SK-N-SH treated with all-trans-retinoic acid at 6 μM for 48 hours (cell line): Measurements from ENCODE around the gene NANOS1.

ENCODE experiments used
- ATAC-seq: fragments of 200-7000 bp; cut with Tn5 transposase; 3 replicates; pipeline ENCODE4 v1.9.1; 2020; ENCODE audit warnings: mild to moderate bottlenecking, moderate library complexity
- ARNTL ChIP-seq: fragments of 450-650 bp; formaldehyde crosslinking; IDR thresholded peaks from 2 replicates; pipeline ENCODE4 v1.5.0; 2020; ENCODE audit warnings: low read depth, mild to moderate bottlenecking, moderate library complexity, borderline replicate concordance
- BACH2 ChIP-seq: fragments of 250-450 bp; sonication (Bioruptor Pico); IDR thresholded peaks from 2 replicates; pipeline ENCODE4 v1.9.0; 2021; ENCODE audit warnings: mild to moderate bottlenecking, borderline replicate concordance
- CREB5 ChIP-seq: fragments of 250-450 bp; sonication (Bioruptor Pico); IDR thresholded peaks from 2 replicates; pipeline ENCODE4 v1.5.1; 2020; ENCODE audit warnings: low read depth, mild to moderate bottlenecking, moderate library complexity
- CSDC2 ChIP-seq: fragments of 250-450 bp; sonication (Bioruptor Pico); IDR thresholded peaks from 2 replicates; pipeline ENCODE4 v1.5.0; 2020; ENCODE audit warnings: mild to moderate bottlenecking, moderate library complexity
- CSRNP3 ChIP-seq: fragments of 250-450 bp; sonication (Bioruptor Pico); IDR thresholded peaks from 2 replicates; pipeline ENCODE4 v1.5.1; 2021; ENCODE audit warnings: mild to moderate bottlenecking, moderate library complexity
- ESRRG ChIP-seq: fragments of 250-450 bp; sonication (Bioruptor Pico); IDR thresholded peaks from 2 replicates; pipeline ENCODE4 v1.6.1; 2021; ENCODE audit warnings: mild to moderate bottlenecking
- GLIS3 ChIP-seq: fragments of 250-450 bp; sonication (Bioruptor Pico); IDR thresholded peaks from 2 replicates; pipeline ENCODE4 v1.5.0; 2020; ENCODE audit warnings: mild to moderate bottlenecking, moderate library complexity
- ISL1 ChIP-seq: fragments of 250-450 bp; sonication (Bioruptor Pico); IDR thresholded peaks from 2 replicates; pipeline ENCODE4 v2.1.2; 2022; ENCODE audit warnings: mild to moderate bottlenecking, moderate library complexity
- OSR1 ChIP-seq: fragments of 250-450 bp; sonication (Bioruptor Pico); IDR thresholded peaks from 2 replicates; pipeline ENCODE4 v1.8.0; 2022; ENCODE audit warnings: moderate library complexity, mild to moderate bottlenecking, inconsistent platforms
- PATZ1 ChIP-seq: fragments of 250-450 bp; sonication (Bioruptor Pico); IDR thresholded peaks from 2 replicates; pipeline ENCODE4 v1.8.0; 2020; ENCODE audit warnings: mild to moderate bottlenecking, moderate library complexity, borderline replicate concordance
- POU6F1 ChIP-seq: fragments of 250-450 bp; sonication (Bioruptor Pico); IDR thresholded peaks from 2 replicates; pipeline ENCODE4 v1.8.0; 2021; ENCODE audit warnings: low read depth, mild to moderate bottlenecking, moderate library complexity, borderline replicate concordance
- PPARA ChIP-seq: fragments of 250-450 bp; sonication (Bioruptor Pico); IDR thresholded peaks from 2 replicates; pipeline ENCODE4 v1.5.0; 2020; ENCODE audit warnings: mild to moderate bottlenecking, borderline replicate concordance
- RARB ChIP-seq: fragments of 250-450 bp; sonication (Bioruptor Pico); IDR thresholded peaks from 2 replicates; pipeline ENCODE4 v1.8.0; 2021; ENCODE audit warnings: mild to moderate bottlenecking, moderate library complexity
- SNAI2 ChIP-seq: fragments of 250-450 bp; sonication (Bioruptor Pico); IDR thresholded peaks from 2 replicates; pipeline ENCODE4 v1.5.0; 2020; ENCODE audit warnings: mild to moderate bottlenecking, moderate library complexity
- TOX ChIP-seq: fragments of 250-450 bp; sonication (Bioruptor Pico); IDR thresholded peaks from 2 replicates; pipeline ENCODE4 v1.8.0; 2021; ENCODE audit warnings: mild to moderate bottlenecking, moderate library complexity, borderline replicate concordance
- ZC3H10 ChIP-seq: fragments of 250-450 bp; sonication (Bioruptor Pico); IDR thresholded peaks from 2 replicates; pipeline ENCODE4 v1.5.1; 2021; ENCODE audit warnings: mild to moderate bottlenecking, moderate library complexity
- ZFP3 ChIP-seq: fragments of 250-450 bp; sonication (Bioruptor Pico); IDR thresholded peaks from 2 replicates; pipeline ENCODE4 v1.5.0; 2020; ENCODE audit warnings: mild to moderate bottlenecking, moderate library complexity
- ZFP30 ChIP-seq: fragments of 450-650 bp; formaldehyde crosslinking; IDR thresholded peaks from 2 replicates; pipeline ENCODE4 v1.5.0; 2022; ENCODE audit warnings: mild to moderate bottlenecking, moderate library complexity
- ZNF565 ChIP-seq: fragments of 450-650 bp; formaldehyde crosslinking; conservative IDR thresholded peaks from 2 replicates; pipeline ENCODE4 v1.5.0; 2020; ENCODE audit warnings: low read depth, mild to moderate bottlenecking, moderate library complexity
- ZNF70 ChIP-seq: fragments of 450-650 bp; formaldehyde crosslinking; IDR thresholded peaks from 2 replicates; pipeline ENCODE4 v1.5.0; 2020; ENCODE audit warnings: mild to moderate bottlenecking, moderate library complexity
- ZNF8 ChIP-seq: fragments of 450-650 bp; formaldehyde crosslinking; IDR thresholded peaks from 2 replicates; pipeline ENCODE4 v1.5.0; 2020; ENCODE audit warnings: mild to moderate bottlenecking, moderate library complexity

Gene NANOS1

GRCh38 chr10:118994321-118994720 lies 35.2 kb upstream of the NANOS1 start:
- ATAC-seq: no peak
- no peak for TF ChIP-seq PPARA (CRISPR knock-in tag)
- TF ChIP-seq TOX (CRISPR knock-in tag): no peak
- TF ChIP-seq ISL1: no peak
- TF ChIP-seq CREB5 (CRISPR knock-in tag): no peak
- no peak for TF ChIP-seq GLIS3 (CRISPR knock-in tag)
- no peak for TF ChIP-seq SNAI2 (CRISPR knock-in tag)
- no peak for TF ChIP-seq ZFP30 (CRISPR knock-in tag)
- no peak for TF ChIP-seq ZNF70 (CRISPR knock-in tag)
- no peak for TF ChIP-seq POU6F1 (CRISPR knock-in tag)
- TF ChIP-seq BACH2 (CRISPR knock-in tag): no peak
- TF ChIP-seq OSR1: no peak
- TF ChIP-seq ARNTL (CRISPR knock-in tag): no peak
- no peak for TF ChIP-seq ZNF8 (CRISPR knock-in tag)
- TF ChIP-seq ZFP3 (CRISPR knock-in tag): no peak
- TF ChIP-seq, all 23 proteins: peak for 0

- no peak for ATAC-seq
Observed at GRCh38 chr10:118995739-118996138, 33.8 kb upstream of the NANOS1 start.

More at GRCh38 chr10:118995739-118996138, 33.8 kb upstream of the NANOS1 start:
- TF ChIP-seq CREB5 (CRISPR knock-in tag): no peak
- TF ChIP-seq CSDC2 (CRISPR knock-in tag): no peak
- TF ChIP-seq TOX (CRISPR knock-in tag): no peak
- no peak for TF ChIP-seq OSR1
- TF ChIP-seq RARB (CRISPR knock-in tag): no peak
- no peak for TF ChIP-seq ZNF8 (CRISPR knock-in tag)
- no peak for TF ChIP-seq ZC3H10 (CRISPR knock-in tag)
- TF ChIP-seq GLIS3 (CRISPR knock-in tag): no peak
- no peak for TF ChIP-seq PATZ1
- no peak for TF ChIP-seq ISL1
- no peak for TF ChIP-seq POU6F1 (CRISPR knock-in tag)
- TF ChIP-seq ESRRG: no peak
- no peak for TF ChIP-seq ZNF565 (CRISPR knock-in tag)
- TF ChIP-seq SNAI2 (CRISPR knock-in tag): no peak
- no peak for TF ChIP-seq PPARA (CRISPR knock-in tag)
- TF ChIP-seq ZFP3 (CRISPR knock-in tag): no peak
- no peak for TF ChIP-seq BACH2 (CRISPR knock-in tag)
- no peak for TF ChIP-seq CSRNP3
- TF ChIP-seq, all 23 proteins: peak for 0
